CD4-positive, alpha-beta T cell treated with Interleukin-21 for 1 hour (primary cell): ENCODE measurements around the gene CDH23.

Experiments used
- DNase-seq: peaks from one replicate; pipeline ENCODE4 v3.0.0-alpha.2; 2020

Gene CDH23

GRCh38 chr10:71468363-71469094 is 71.8 kb downstream of the CDH23 start:
- no peak for DNase-seq

- DNase-seq, result no peak
Observed at GRCh38 chr10:71471006-71471405, 74.3 kb downstream of the CDH23 start.

GRCh38 chr10:71471957-71472365 is 75.2 kb downstream of the CDH23 start:
- DNase-seq, result no peak

GRCh38 chr10:71472466-71472865 is 75.7 kb downstream of the CDH23 start:
- no peak for DNase-seq

- DNase-seq, result no peak
Observed at GRCh38 chr10:71472912-71473311, 76.2 kb downstream of the CDH23 start.

- no peak for DNase-seq
Observed at GRCh38 chr10:71473671-71474599, 77.2 kb downstream of the CDH23 start.

- no peak for DNase-seq
Observed at GRCh38 chr10:71474702-71475242, 78.1 kb downstream of the CDH23 start.

GRCh38 chr10:71475243-71475871 is 78.6 kb downstream of the CDH23 start:
- no peak for DNase-seq

- no peak for DNase-seq
Observed at GRCh38 chr10:71476228-71477011, 79.7 kb downstream of the CDH23 start.

GRCh38 chr10:71478173-71478572 is 81.5 kb downstream of the CDH23 start:
- DNase-seq, result no peak

- no peak for DNase-seq
Observed at GRCh38 chr10:71478813-71479365, 82.2 kb downstream of the CDH23 start.

GRCh38 chr10:71479831-71480230 is 83.1 kb downstream of the CDH23 start:
- no peak for DNase-seq

- no peak for DNase-seq
Observed at GRCh38 chr10:71480662-71481061, 83.9 kb downstream of the CDH23 start.

GRCh38 chr10:71481746-71482410 is 85.2 kb downstream of the CDH23 start:
- no peak for DNase-seq

- no peak for DNase-seq
Observed at GRCh38 chr10:71482620-71483019, 85.9 kb downstream of the CDH23 start.

- DNase-seq, result no peak
Observed at GRCh38 chr10:71483135-71483534, 86.4 kb downstream of the CDH23 start.

GRCh38 chr10:71483885-71484751 is 87.4 kb downstream of the CDH23 start:
- DNase-seq, result no peak

GRCh38 chr10:71486484-71487114 is 89.9 kb downstream of the CDH23 start:
- DNase-seq, result peak; percentile 7

GRCh38 chr10:71487726-71488125 is 91.0 kb downstream of the CDH23 start:
- DNase-seq, result no peak

GRCh38 chr10:71489077-71489476 is 92.4 kb downstream of the CDH23 start:
- DNase-seq, result no peak
